HG03520 (cell line): Measurements from ENCODE around the gene NBEA.
"Not testable (repeated sequence)": the region's sequence is repeated elsewhere in the genome, so short reads cannot be mapped to it uniquely, and the experiment has no call there.

ENCODE experiments used
- ATAC-seq: cut with Tn5 transposase; IDR thresholded peaks from one replicate; pipeline ENCODE4 v1.9.1; 2021; ENCODE audit warnings: mild to moderate bottlenecking, moderate library complexity; ENCODE audit not compliant: unreplicated experiment

NBEA gene

DNA sequence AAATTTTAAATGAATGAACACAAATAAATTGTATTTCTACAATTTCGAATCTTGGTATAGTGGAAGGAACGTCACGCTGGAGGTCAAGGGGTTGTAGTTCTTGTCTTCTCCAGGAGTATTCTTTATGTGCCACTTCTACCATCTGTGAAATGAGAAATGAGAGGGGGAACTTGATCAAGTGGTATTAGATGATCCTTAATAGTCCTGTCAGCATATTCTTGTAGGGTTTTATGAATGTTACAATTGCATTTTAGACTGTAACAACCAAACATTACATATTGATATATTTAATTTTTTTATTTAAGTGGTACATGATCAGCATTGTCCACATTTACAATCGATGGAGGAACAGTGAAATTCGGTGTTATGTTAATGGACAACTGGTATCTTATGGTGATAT is 113.6 kb downstream of the NBEA start:
- no peak for ATAC-seq

DNA sequence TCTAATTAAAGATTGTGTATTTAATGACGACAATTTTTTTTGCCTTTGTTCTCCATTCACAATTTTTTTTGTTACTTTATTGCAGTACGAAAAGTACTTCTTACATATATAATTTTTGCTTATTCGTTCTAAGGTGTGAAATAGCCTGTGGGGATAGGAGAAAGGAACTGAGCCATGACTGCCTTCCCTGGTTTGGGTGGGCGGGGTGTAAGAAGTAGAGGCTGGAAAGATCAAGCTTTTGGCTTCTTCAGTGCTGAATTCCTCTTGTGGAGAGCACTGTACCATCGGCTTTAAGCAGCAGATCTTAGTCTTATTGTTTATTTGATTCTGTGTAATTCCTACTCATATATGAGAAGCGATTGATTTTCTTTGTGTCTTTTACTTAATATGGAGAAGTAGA is 115.8 kb downstream of the NBEA start:
- no peak for ATAC-seq

- ATAC-seq = peak; percentile 98
Observed at GRCh38 chr13:35058585-35058984, 116.5 kb downstream of the NBEA start.

DNA sequence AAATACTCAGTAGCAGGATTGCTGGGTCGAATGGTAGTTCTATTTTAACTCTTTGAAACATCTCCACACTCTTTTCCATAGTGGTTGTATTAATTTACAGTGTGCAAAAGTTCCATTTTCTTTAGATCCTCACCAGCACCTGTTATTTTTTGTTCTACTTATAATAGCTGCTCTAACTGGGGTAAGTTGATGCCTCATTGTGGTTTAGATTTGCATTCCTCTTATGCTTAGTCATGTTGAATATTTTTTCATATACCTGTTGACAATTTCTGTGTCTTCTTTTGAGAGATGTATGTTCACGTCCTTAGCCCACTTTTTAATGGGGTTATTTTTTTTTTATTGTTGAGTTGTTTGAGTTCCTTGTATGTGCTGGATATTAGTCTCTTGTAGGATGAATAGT is 144.6 kb downstream of the NBEA start:
- ATAC-seq = no peak

DNA sequence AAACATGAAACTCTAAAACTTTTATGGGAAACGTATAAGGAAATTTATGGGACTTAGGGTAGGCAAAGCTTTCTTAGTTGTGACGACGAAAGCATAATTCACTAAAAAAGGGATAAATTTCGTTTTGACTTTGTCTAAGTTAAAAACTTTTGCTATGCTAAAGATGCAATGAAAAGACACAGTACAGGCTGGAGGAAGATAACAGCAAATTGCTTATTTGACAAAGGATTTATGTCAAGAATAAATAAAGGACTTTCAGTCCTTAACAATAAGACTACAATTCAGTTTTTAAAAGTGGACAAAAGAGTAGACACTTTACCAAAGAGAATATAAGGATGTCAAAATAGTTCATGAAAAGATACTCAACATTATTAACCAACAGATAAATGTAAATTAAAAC is 150.2 kb downstream of the NBEA start:
- no peak for ATAC-seq

DNA sequence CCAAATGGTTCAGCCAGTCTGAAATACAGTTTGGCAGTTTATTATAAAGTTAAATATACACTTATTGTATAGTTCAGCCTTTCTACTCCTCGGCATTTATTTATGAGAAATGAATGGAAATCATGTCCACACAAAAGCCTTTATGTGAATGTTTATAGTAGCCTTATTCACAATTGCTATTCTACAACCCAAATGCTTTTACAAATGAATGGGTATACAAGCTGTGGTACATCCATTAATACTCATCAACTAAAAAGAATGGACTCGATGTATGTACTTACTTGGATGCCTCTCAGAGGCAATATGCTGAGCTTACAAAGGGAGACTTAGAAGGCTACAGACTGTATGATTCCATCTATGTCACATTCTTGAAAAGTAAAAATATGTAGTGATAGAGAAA is 150.7 kb downstream of the NBEA start:
- ATAC-seq = no peak

GRCh38 chr13:35093356-35093755 is 151.3 kb downstream of the NBEA start:
- ATAC-seq = no peak

- ATAC-seq = not testable (repeated sequence)
Observed at GRCh38 chr13:35106771-35107170, 164.7 kb downstream of the NBEA start.

DNA sequence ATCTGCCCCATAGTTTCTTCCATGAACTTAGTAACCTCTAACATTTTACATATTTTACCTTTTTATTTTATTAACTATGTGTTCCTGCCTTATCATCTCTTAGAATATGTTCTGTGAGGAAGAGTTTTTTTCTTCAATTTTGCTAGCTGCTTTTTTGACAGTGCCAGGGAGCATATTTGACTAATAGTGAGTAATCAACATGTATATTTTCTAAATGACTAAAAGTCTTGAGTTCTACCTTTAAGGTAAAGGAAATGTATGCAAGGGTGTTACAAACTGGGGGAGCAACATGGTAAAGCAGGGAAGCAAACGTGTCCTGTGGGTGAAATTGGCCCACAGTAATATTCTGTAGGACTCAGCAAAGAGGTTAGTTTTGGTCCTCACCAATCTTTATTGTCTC is 165.5 kb downstream of the NBEA start:
- no peak for ATAC-seq

DNA sequence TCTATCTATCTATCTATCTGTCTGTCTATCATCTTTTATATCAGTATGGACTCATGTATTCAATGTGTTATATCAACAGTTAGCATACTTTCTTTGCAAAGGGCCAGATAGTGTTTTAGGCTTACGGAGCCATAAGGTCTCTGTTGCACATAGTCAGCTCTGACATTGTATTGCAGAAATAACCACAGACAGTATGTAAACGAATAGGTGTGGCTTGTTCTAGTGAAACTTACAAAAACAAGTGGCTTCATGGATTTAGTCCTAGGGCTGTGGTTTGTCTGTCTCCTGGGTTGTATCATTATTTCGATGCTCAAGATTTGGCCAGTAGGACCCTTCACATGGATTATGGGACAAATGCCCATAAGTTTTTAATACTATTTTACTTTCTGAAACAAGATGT is 171.5 kb downstream of the NBEA start:
- ATAC-seq = not testable (repeated sequence)

DNA sequence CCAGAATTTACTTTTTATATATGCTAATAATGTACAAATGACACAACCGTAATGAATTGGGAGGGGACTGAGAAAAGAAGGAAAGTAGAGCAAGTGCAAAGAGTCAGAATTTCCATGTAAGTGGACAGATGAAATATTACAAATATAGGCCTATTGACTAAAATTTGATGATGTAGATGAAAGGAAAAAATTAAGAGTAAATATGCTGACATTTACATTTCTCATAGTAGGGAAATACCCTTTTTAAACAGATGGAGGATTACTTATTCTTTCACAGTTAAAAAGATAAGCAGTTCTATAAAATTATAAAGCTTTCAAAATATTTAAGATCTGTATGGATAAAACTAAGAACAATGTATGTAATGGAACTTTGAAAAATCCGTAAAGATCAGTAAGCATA is 185.4 kb downstream of the NBEA start:
- ATAC-seq = no peak

DNA sequence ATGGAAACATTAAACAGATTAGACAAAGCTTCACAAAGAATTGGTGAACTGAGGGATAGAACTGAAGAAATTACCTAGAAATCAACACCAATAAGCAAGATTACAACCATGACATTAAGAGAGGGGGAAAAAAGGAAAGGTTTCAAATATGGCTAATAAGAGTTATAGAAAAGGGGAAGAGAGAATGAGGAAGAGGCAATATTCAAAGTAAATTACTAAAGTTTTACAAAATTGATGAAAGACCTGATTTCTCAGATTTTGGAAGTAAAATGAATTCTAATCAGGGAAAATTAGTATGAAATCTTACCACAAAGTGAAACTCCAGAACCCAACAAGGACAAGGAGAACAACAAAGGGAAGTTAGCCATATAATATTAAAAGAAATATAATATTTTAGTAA is 187.4 kb downstream of the NBEA start:
- ATAC-seq = no peak

DNA sequence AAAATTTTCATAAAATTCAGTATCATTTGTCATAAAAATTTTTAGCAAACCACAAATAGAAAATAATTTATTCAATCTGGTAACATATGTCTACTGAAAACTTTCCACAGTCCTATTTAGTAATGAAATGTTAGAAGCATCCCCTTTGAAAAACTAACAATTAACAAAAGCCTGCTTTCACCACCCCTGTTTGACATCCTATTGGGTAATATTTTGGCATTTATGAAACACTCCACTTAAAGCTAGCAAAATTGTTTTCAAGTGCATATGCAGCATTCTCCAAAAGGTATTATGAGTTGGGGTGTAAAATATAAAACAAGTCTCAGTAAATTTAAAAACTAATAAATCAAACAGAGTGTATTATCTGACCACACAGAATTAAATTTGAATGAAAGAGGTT is 189.4 kb downstream of the NBEA start:
- ATAC-seq = no peak

DNA sequence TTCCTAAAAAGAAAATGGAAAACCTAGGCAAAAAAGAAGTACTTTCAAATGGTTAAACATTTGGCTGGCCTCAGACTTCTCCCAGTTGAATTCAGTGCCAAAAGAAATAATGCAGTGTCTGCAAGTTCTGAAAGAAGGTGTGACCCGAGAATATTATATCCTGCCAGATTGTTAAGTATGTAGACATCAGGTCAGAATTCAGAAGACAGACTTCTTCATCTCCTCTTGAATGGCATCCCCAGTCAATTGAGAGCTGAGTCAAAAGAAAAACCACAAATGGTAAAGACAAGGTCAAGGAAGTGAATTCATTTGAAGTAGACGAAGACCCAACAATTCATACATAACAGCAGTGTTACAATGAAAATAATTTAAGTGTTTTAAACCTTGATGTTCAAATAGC is 194.5 kb downstream of the NBEA start:
- ATAC-seq = peak; percentile 50

DNA sequence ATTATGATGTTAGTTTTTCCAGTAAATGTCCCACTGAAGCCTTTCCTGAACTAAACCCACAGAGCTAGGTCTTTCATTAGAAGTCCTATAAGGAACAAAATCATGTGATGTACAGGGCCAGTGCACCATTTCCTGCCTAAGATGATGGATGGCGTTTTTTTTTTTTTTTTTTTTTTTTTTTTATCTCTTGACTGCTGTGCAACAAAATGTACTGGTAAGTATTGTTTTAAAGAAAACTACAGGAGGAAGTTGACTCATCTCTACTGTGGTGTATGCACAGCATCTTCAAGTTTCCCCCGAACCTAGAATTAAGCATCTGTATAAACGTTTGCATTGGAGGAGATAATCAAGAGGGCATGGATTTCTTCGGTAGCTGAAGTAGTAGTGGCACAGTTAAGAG is 197.5 kb downstream of the NBEA start:
- no peak for ATAC-seq

GRCh38 chr13:35140321-35140720 is 198.3 kb downstream of the NBEA start:
- no peak for ATAC-seq

DNA sequence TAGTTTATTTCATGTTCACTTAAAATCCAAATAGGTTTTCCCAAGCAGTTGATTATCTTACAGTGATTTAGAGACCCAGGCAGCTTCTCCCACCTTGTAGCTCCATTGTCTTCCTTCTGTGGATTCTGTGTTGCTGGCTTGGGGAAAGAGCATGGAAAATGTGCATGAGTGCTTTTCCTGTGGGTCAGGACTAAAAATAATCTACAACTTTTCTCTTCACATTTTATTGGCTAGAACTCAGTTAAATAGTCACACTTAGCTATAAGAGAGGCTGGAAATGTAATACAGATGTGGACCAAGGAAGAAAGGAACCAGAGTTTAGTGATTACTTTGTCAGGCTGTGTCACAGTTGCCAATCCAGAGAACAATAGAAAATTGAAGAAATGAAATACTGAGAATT is 198.8 kb downstream of the NBEA start:
- no peak for ATAC-seq

DNA sequence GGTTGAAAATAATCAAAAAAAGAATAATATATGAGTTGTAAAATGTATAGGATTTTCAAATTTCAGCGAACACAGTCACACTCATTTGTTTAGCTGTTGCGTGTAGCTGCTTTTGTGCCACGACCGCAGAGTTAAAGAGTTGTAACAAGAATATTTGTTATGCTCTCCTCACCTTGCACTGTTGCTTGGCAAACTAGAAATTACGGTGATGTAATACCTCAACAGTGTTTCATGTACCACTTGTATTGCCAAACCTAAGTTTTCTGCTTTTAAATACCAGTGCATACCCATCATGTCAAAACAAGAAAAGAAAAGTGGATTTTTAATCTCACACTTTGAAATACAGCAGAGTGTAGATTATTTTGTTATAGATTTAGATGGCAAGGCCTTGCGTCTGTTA is 201.1 kb downstream of the NBEA start:
- no peak for ATAC-seq

- ATAC-seq = no peak
Observed at GRCh38 chr13:35144166-35144890, 202.3 kb downstream of the NBEA start.

GRCh38 chr13:35146686-35147085 is 204.6 kb downstream of the NBEA start:
- no peak for ATAC-seq

- peak; percentile 71 for ATAC-seq
Observed at GRCh38 chr13:35157143-35157755, 215.2 kb downstream of the NBEA start.

DNA sequence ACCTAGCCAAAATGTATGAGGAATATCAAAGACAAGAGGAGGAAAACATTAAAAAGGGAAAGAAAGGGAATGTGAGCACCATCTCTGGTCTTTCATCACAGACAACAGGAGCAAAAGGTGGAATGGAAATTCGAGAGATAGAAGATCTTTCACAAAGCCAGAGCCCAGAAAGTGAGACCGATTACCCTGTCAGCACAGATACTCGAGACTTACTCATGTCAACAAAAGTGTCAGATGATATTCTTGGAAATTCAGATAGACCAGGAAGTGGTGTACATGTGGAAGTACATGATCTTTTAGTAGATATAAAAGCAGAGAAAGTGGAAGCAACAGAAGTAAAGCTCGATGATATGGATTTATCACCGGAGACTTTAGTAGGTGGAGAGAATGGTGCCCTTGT is 217.0 kb downstream of the NBEA start:
- ATAC-seq = no peak

DNA sequence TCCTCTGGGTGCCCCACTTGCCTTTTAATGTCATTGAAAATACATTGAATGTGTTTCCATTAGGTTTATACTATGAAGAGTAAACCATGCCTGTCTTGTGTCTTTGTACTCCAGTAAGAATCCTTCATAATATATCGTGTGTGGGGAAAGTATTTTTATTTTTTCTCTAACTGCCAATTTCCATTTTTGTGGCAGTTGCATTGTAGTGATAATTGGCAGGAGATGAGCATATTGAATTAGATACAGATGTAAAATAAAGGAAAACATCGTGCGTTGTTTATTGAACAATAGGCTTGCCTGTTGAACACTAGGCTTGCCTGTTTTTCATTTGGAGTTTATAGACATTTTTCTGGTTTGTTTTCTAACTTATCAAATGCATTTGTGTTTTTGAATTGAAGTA is 218.8 kb downstream of the NBEA start:
- no peak for ATAC-seq
